GM06990 (cell line): ENCODE measurements around the gene GRID1.

Experiments
- DNase-seq: peaks from one replicate; pipeline ENCODE4 v3.0.0-alpha.2; 2011; ENCODE audit not compliant: insufficient read length; ENCODE audit errors: extremely low read depth
- H3K27me3 ChIP-seq: replicated peaks from 2 replicates; pipeline ENCODE4 v1.6.0; 2011; ENCODE audit warnings: low read length; ENCODE audit not compliant: control insufficient read depth, insufficient read depth
- H3K36me3 ChIP-seq: 2 replicates; pipeline ENCODE4 v1.5.1; 2011; ENCODE audit warnings: low read length; ENCODE audit not compliant: control insufficient read depth, insufficient read depth
- H3K4me3 ChIP-seq: replicated peaks from 2 replicates; pipeline ENCODE4 v1.5.1; 2011; ENCODE audit warnings: low read depth, mild to moderate bottlenecking, control low read depth, low read length
- CTCF ChIP-seq: IDR thresholded peaks from 2 replicates; pipeline ENCODE4 v1.5.1; 2011; ENCODE audit warnings: low read length, control low read depth, mild to moderate bottlenecking, inconsistent platforms; ENCODE audit not compliant: insufficient read depth, poor library complexity, severe bottlenecking

Gene GRID1

GRCh38 chr10:85696893-85697292, 669.7 kb downstream of the GRID1 start:
- no peak overlapping the region for H3K4me3 ChIP-seq
- no peaks in the 10 kb centered on the region for H3K36me3 ChIP-seq
- TF ChIP-seq CTCF: no peak
- H3K27me3 ChIP-seq: no peaks in the 10 kb centered on the region
- no peak for DNase-seq

- no peak overlapping the region for H3K4me3 ChIP-seq
- no peak for TF ChIP-seq CTCF
- H3K27me3 ChIP-seq: no peaks in the 10 kb centered on the region; the same call in 1 of the 2 replicates
- DNase-seq: no peak
- H3K36me3 ChIP-seq: no peaks in the 10 kb centered on the region
These were observed 684.0 kb downstream of the GRID1 start for GRCh38 chr10:85682621-85683020.

GRCh38 chr10:85679710-85680109, 686.9 kb downstream of the GRID1 start:
- Histone ChIP-seq H3K4me3 (no peak overlapping the region), H3K27me3 (no peaks in the 10 kb centered on the region; the same call in 1 of the 2 replicates), H3K36me3 (no peaks in the 10 kb centered on the region)
- no peak for DNase-seq
- no peak for TF ChIP-seq CTCF

GRCh38 chr10:85679061-85679460, 687.5 kb downstream of the GRID1 start:
- DNase-seq: no peak
- H3K36me3 ChIP-seq: no peaks in the 10 kb centered on the region
- no peaks in the 10 kb centered on the region; the same call in 1 of the 2 replicates for H3K27me3 ChIP-seq
- no peak overlapping the region for H3K4me3 ChIP-seq
- no peak for TF ChIP-seq CTCF

- no peak for TF ChIP-seq CTCF
- DNase-seq: no peak
- Histone ChIP-seq H3K27me3 (no peaks in the 10 kb centered on the region; the same call in 1 of the 2 replicates), H3K4me3 (no peak overlapping the region), H3K36me3 (no peaks in the 10 kb centered on the region)
These were observed 691.7 kb downstream of the GRID1 start for GRCh38 chr10:85674851-85675250.

GRCh38 chr10:85673270-85673669, 693.3 kb downstream of the GRID1 start:
- Histone ChIP-seq H3K27me3 (no peaks in the 10 kb centered on the region; the same call in 1 of the 2 replicates), H3K4me3 (no peak overlapping the region), H3K36me3 (no peaks in the 10 kb centered on the region)
- DNase-seq: no peak
- no peak for TF ChIP-seq CTCF
